Body of pancreas (tissue), 4 donors: ENCODE results near the gene ERC2.

Source experiments
- CTCF ChIP-seq, 7 experiments: fragments of 450-650 bp in 4 of 7; fragments of 200-600 bp in 3 of 7; sonication (generic) in 3 of 7; IDR thresholded peaks; one replicate each; pipeline ENCODE4 v1.5.1; 2016 to 2019; ENCODE audit warnings: antibody characterized with exemption in 7 of 7
- POLR2A ChIP-seq, 3 donors: fragments of 450-650 bp; IDR thresholded peaks; one replicate each; pipeline ENCODE4 v1.6.1; 2016; ENCODE audit warnings: antibody characterized with exemption in 3 of 3, mild to moderate bottlenecking in 2 of 3

GRCh38 chr3:56484525-56485032, 16.3 kb upstream of the ERC2 start:
- no peak for TF ChIP-seq CTCF (IDR thresholded peaks at IDR 0.05)
- TF ChIP-seq POLR2A (IDR thresholded peaks at IDR 0.05): no peak
